SU-DHL-6 (cell line): ENCODE measurements around the gene DRC1.
"Not testable (repeated sequence)": the region's sequence is repeated elsewhere in the genome, so short reads cannot be mapped to it uniquely, and the experiment has no call there.

Experiments
- H2AFZ ChIP-seq: fragments of 200-600 bp; sonication (generic); 2 replicates; pipeline ENCODE4 v1.6.1; 2014; ENCODE audit warnings: low read depth, mild to moderate bottlenecking, moderate library complexity, mixed read lengths, antibody characterized with exemption, low read length; ENCODE audit not compliant: severe bottlenecking
- H3F3A ChIP-seq: fragments of 200-600 bp; shearing (Covaris generic); 2 replicates; pipeline ENCODE4 v1.6.0; 2016; ENCODE audit warnings: antibody characterized with exemption, mild to moderate bottlenecking; ENCODE audit not compliant: insufficient read depth
- H3K27ac ChIP-seq: fragments of 200-600 bp; sonication (generic); 2 replicates; pipeline ENCODE4 v1.5.1; 2016; ENCODE audit warnings: low read depth, mild to moderate bottlenecking, low read length, moderate library complexity, mixed read lengths
- H3K27me3 ChIP-seq: fragments of 200-600 bp; sonication (generic), shearing (Covaris generic); 2 replicates; pipeline ENCODE4 v1.6.0; 2014; ENCODE audit warnings: mild to moderate bottlenecking, low read length
- H3K36me3 ChIP-seq: fragments of 200-600 bp; sonication (generic); 2 replicates; pipeline ENCODE4 v1.6.1; 2014; ENCODE audit warnings: mild to moderate bottlenecking, low read length, mixed read lengths
- H3K4me2 ChIP-seq: fragments of 300-600, 200-600 bp; shearing (Covaris generic), sonication (generic); 2 replicates; pipeline ENCODE4 v1.6.0; 2014; ENCODE audit warnings: low read length, low read depth, mild to moderate bottlenecking; ENCODE audit not compliant: poor library complexity, severe bottlenecking
- H3K4me3 ChIP-seq: fragments of 200-600 bp; sonication (generic); 2 replicates; pipeline ENCODE4 v1.5.1; 2014; ENCODE audit warnings: antibody characterized with exemption, low read length, mild to moderate bottlenecking, mixed read lengths; ENCODE audit not compliant: insufficient read depth, poor library complexity, severe bottlenecking
- H3K79me2 ChIP-seq: fragments of 200-600 bp; sonication (generic); 2 replicates; pipeline ENCODE4 v1.6.1; 2014; ENCODE audit warnings: mild to moderate bottlenecking, low read length, moderate library complexity; ENCODE audit not compliant: insufficient read depth
- H3K9ac ChIP-seq: fragments of 200-600 bp; sonication (generic); 2 replicates; pipeline ENCODE4 v1.7.0; 2014; ENCODE audit warnings: mild to moderate bottlenecking, low read length
- H3K9me2 ChIP-seq: fragments of 200-600 bp; sonication (generic); replicated peaks from 2 replicates; pipeline ENCODE4 v1.6.1; 2014; ENCODE audit warnings: low read length; ENCODE audit not compliant: insufficient read depth
- H3K9me3 ChIP-seq: fragments of 200-600 bp; sonication (generic); 2 replicates; pipeline ENCODE4 v1.6.1; 2014; ENCODE audit warnings: low read length, mixed read lengths; ENCODE audit not compliant: insufficient read depth
- H4K20me1 ChIP-seq: fragments of 200-600 bp; sonication (generic); 2 replicates; pipeline ENCODE4 v1.6.1; 2014; ENCODE audit warnings: low read depth, mild to moderate bottlenecking, antibody characterized with exemption, low read length, moderate library complexity, mixed read lengths
- CTCF ChIP-seq: fragments of 200-600 bp; sonication (generic); IDR thresholded peaks from one replicate; pipeline ENCODE4 v1.5.1; 2017; ENCODE audit warnings: antibody characterized with exemption, mild to moderate bottlenecking, low read length, moderate library complexity; ENCODE audit not compliant: insufficient read depth, poor library complexity, severe bottlenecking
- EZH2phosphoT487 ChIP-seq: fragments of 200-600 bp; sonication (generic), shearing (Covaris generic); conservative IDR thresholded peaks from 2 replicates; pipeline ENCODE4 v1.6.1; 2018; ENCODE audit warnings: mild to moderate bottlenecking, antibody characterized with exemption, low read length, moderate library complexity, mixed read lengths

The DRC1 gene

GRCh38 chr2:26465266-26465925, 63.7 kb downstream of the DRC1 start:
- Histone ChIP-seq H3K36me3 (no peaks in the 10 kb centered on the region), H3K27me3 (no peaks in the 10 kb centered on the region), H3K79me2 (no peaks in the 10 kb centered on the region), H3K9me3 (no peaks in the 10 kb centered on the region), H3F3A (no peaks in the 10 kb centered on the region), H3K9me2 (no peaks in the 10 kb centered on the region), H3K9ac (no peak overlapping the region), H3K4me3 (no peak overlapping the region), H3K27ac (no peak overlapping the region), H2AFZ (no peak overlapping the region), H4K20me1 (no peaks in the 10 kb centered on the region), H3K4me2 (no peak overlapping the region)
- TF ChIP-seq EZH2phosphoT487, result no peak
- TF ChIP-seq CTCF, result no peak

- Histone ChIP-seq H4K20me1 (no peaks in the 10 kb centered on the region), H3K9me3 (no peaks in the 10 kb centered on the region), H3K36me3 (no peaks in the 10 kb centered on the region), H3K27ac (no peak overlapping the region), H3K4me3 (no peak overlapping the region), H3K79me2 (no peaks in the 10 kb centered on the region), H3K9me2 (no peaks in the 10 kb centered on the region), H3K9ac (no peak overlapping the region), H3K4me2 (no peak overlapping the region), H2AFZ (no peak overlapping the region), H3K27me3 (no peaks in the 10 kb centered on the region), H3F3A (no peaks in the 10 kb centered on the region)
- no peak for TF ChIP-seq EZH2phosphoT487
These were observed 64.3 kb downstream of the DRC1 start for GRCh38 chr2:26465981-26466471.

GRCh38 chr2:26466662-26467310, 65.1 kb downstream of the DRC1 start:
- no peak overlapping the region for H3K4me3 ChIP-seq
- no peaks in the 10 kb centered on the region for H3K36me3 ChIP-seq
- H3K79me2 ChIP-seq, result no peaks in the 10 kb centered on the region
- no peaks in the 10 kb centered on the region for H3K27me3 ChIP-seq
- H3K27ac ChIP-seq, result no peak overlapping the region
- TF ChIP-seq EZH2phosphoT487 (no peak), CTCF (no peak)
- H3F3A ChIP-seq, result no peaks in the 10 kb centered on the region
- no peaks in the 10 kb centered on the region for H4K20me1 ChIP-seq
- no peak overlapping the region for H2AFZ ChIP-seq
- H3K9ac ChIP-seq, result no peak overlapping the region
- H3K4me2 ChIP-seq, result no peak overlapping the region
- no peaks in the 10 kb centered on the region for H3K9me3 ChIP-seq
- H3K9me2 ChIP-seq, result no peaks in the 10 kb centered on the region

GRCh38 chr2:26468544-26468943, 66.8 kb downstream of the DRC1 start:
- H3K27ac ChIP-seq, result not testable (repeated sequence)

More at GRCh38 chr2:26468544-26468943, 66.8 kb downstream of the DRC1 start:
- H3K27me3 ChIP-seq, H3K4me3 ChIP-seq, H3K36me3 ChIP-seq, H4K20me1 ChIP-seq, H3K9me3 ChIP-seq, H3K9me2 ChIP-seq, H3K4me2 ChIP-seq, H3F3A ChIP-seq, H2AFZ ChIP-seq, H3K9ac ChIP-seq, H3K79me2 ChIP-seq: not testable (repeated sequence)
